HG03460 (cell line): Measurements from ENCODE around the gene ANKRD1.
A peak's percentile ranks its signal among the peaks of the same experiment; 100 is the strongest.
"Not testable (repeated sequence)": the region's sequence is repeated elsewhere in the genome, so short reads cannot be mapped to it uniquely, and the experiment has no call there.

Experiments used
- ATAC-seq: cut with Tn5 transposase; IDR thresholded peaks from one replicate; pipeline ENCODE4 v1.9.1; 2021; ENCODE audit not compliant: unreplicated experiment

ANKRD1 gene

GRCh38 chr10:90920986-90921666 lies at the start of gene ANKRD1:
Gene ANKRD1 (minus strand): TSS chr10:90921087. CDS start chr10:90921027, 60 bp downstream.
- ATAC-seq: no peak

DNA sequence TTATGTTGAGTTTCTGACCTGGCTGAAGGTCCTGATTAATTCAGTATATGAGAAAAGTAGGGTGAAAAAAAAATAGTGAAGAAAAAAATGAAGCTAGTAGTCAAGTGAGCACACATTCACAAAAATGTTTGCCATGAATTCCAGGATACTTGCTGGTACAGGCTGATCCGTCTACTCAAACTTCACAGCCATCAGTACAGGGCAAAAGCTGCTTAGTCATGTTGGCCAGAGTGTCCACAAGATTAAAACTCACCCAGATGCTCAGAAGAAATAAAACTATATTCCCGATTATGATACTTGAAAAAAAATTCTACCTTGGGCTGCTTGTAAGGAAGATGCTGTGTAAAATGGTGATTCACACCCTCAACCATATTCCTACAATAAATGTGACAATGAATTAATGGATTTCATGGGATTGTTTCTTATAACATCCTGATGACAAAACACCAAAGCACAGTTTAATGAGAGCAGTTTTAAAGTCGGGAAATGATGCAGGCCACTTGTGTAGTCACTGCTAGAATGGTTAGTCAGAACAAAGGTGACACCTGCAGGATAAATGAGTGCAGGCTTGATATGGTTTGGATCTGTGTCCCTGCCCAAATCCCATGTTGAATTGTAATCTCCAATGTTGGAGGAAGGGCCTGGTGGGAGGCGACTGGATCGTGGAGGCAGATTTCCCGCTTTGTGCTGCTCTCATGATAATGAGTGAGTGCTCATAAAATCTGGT lies 49.2 kb upstream of the ANKRD1 start:
- ATAC-seq: no peak

DNA sequence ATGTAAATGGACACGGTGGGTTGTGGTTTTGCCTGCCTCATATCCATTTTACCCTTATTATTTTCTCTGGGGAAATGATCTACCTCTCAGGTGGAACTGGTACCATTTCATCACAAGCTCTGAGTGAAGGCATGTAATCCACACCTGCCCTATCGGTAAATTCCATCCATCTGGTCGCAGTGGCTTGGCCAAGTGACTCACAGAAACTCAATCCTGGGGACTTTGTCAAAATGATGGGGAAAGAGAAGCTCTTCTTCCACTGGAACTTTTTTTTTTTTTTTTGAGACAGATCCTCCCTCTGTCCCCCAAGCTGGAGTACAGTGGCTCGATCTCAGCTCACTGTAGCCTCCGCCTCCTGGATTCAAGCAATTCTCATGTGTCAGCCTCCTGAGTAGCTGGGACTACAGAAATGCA lies 48.2 kb upstream of the ANKRD1 start:
- ATAC-seq: no peak

GRCh38 chr10:90968328-90969081 lies 47.6 kb upstream of the ANKRD1 start:
- no peak for ATAC-seq

DNA sequence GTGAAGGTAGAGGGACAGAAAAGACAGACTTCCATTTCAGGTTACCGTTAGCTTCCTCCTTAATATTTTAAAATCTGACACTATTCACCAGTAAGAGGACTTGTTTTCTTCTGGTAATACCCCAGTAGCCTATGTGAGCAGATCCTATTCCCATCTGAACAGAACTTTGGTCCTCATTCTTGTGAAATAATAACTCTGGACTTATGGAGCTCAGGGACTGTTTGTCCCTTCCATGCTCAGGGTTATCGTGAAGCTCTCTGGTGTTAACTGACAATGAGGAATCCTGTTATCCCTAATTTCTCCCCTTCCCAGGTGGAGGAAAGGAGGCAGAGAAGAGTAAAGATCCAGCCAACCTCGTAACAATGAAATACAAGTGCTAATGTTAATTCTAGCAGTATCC lies 47.0 kb upstream of the ANKRD1 start:
- ATAC-seq: no peak

GRCh38 chr10:90966146-90966545 lies 45.3 kb upstream of the ANKRD1 start:
- no peak for ATAC-seq

GRCh38 chr10:90965720-90966119 lies 44.8 kb upstream of the ANKRD1 start:
- no peak for ATAC-seq

GRCh38 chr10:90964781-90965465 lies 44.0 kb upstream of the ANKRD1 start:
- no peak for ATAC-seq

DNA sequence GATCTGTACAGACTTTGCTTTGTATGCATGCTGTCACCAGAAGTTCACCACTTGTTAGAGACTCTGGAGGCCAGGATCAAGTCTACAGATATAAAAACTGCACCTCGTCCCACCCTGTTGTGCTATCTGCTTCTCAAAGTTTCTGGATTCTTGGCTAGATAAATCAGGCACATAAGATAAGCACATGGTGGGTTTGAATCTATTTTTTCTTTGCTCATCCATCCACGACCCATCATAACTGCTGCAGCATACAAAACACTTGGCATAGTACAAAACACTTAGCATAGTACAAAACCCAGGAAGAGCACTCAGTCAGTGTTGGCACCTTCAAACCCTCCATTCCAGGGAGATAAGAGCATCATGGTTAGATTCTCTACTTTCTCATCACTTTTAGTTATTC lies 42.4 kb upstream of the ANKRD1 start:
- no peak for ATAC-seq

DNA sequence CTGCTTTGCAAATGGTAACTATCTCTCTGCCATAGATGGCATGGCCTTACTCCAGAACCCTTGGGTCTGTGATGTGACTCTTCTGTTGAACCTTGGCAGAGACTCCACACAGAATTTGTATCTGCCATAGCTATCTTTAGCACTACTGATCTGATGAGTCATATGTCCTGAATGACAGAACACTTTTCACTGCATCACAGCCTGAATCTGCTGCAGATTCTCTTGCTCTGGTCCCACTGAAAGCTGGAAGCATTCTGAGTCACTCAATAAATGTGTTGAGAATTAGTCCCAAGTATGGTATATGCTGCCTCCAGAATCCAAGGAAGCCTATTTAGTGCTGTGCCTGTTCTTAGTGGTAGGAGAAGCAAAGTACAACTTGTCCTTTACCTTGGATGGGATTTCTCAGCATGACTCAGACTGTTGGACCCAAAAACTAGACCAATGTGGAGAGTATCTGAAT lies 39.5 kb upstream of the ANKRD1 start:
- peak; percentile 71 for ATAC-seq

GRCh38 chr10:90959826-90960225 lies 38.9 kb upstream of the ANKRD1 start:
- peak; percentile 19 for ATAC-seq

DNA sequence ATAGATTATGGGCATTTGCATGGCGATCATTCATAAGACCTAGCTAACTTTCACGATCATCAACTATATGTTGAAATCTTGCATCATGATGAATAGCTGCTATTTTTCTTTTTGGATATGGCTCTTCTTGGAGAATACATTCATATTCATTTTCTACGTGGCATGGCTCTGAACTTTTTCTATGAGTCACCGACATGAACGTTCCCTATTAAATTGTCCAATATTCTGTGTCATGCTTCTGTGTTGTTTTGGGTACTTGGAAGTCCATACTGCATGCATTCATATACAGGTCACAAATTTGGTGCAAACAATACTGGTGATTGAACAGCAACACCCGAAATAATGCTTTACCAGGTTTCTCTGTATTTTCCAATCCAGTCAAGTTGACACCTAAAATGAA lies 37.9 kb upstream of the ANKRD1 start:
- ATAC-seq: no peak

GRCh38 chr10:90947030-90947960 lies 26.4 kb upstream of the ANKRD1 start:
- ATAC-seq: peak; percentile 79

DNA sequence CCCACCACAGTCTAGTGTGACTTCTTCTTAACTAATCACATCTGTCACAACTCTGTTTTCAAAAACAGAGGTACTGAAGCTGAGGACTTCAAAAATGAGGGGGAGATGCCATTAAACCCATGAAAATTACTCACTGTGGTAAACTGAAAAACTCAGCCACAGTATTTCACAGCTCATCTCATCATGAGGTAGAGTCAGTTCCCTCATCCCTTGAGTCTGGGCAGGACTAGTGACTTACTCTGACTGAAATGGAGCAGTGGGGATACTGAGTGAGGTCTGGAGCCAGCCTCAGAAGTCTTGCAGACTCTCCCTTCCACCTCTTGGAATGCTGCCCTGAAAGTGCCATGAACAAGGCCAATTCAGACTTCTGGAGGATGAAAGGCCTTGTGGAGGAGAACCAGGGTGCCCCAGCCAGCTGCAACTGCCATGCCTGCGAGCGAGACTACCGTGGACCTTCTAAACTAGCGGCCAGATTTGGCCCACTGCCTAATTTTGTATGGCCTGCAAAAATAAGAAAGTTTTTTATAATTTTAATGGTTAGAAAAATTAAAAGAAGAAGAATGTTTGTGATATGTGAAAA lies 24.7 kb upstream of the ANKRD1 start:
- no peak for ATAC-seq

DNA sequence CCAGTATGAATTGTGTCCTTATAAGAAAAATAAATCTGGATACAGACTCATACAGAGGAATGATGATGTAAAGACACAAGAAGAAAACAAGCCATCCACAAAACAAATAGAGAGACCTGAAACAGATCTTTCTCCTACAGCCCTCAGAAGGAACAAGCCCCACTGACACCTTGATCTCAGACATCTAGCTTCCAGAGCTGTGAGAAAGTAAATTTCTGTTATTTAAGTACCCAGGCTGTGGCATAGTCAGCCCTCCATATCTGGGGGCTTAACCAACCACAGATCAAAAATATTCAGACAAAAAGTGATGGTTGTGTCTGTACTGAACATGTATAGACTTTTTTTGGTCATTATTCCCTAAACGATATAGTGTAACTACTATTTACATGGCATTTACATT lies 23.9 kb upstream of the ANKRD1 start:
- ATAC-seq: no peak

DNA sequence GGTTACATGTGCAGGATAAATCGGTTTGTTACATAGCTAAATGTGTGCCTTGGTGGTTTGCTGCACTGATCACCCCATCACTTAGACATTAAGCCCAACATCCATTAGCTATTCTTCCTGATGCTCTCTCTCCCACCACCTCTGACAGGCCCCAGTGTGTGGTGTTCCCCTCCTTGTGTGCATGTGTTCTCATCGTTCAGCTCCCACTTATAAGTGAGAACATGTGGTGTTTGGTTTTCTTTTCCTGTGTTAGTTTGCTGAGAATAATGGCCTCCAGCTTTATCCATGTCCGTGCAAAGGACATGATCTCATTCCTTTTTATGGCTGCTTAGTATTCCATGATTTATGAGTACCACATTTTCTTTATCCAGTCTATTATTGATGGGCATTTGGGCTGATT lies 22.1 kb upstream of the ANKRD1 start:
- ATAC-seq: not testable (repeated sequence)

DNA sequence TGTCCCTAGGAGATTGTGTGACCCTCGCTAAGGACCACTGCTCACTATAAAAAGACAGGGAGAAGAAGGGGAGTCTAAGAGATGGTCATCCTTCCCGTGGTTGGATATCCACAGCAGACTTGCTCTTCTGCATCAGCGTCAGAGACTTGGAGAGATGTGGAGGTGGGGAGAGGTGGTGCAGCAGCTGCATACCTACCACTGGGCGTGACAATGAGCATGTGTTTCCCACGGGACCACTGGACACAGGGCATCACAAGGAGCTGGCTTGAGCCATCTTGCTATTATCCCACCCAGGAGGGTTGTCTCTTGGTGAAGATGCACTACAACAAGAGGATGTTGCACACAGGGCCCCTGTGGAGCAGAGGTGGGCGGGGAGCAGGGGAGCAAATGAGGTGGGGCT lies 18.8 kb upstream of the ANKRD1 start:
- ATAC-seq: no peak

DNA sequence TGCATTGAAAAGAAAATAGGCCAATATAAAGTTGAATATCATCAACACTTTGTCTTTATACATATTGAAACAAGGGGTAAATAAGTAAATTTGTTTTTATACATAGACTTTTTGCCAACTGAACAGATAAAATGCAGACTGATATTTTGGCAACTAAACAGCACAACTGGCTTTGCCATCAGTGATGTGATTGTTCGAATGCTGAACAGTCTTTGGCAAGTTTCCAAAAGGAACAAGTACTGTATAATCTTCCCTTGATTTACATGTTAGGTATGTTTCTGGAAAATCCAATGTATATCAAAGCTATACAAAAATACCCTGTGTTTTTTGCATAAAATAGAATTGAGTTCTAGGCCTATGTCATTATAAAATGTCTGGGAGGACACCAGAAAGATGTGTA lies 18.2 kb upstream of the ANKRD1 start:
- no peak for ATAC-seq

- no peak for ATAC-seq
These were observed 16.9 kb upstream of the ANKRD1 start for GRCh38 chr10:90937645-90938258.
